ENCODE measurements around the gene MMP21. TPM values are rescaled to one million over a fixed set of nuclear protein-coding genes. Genes with fewer than 3 reads are reported as not detected.

Gene MMP21, protein sequence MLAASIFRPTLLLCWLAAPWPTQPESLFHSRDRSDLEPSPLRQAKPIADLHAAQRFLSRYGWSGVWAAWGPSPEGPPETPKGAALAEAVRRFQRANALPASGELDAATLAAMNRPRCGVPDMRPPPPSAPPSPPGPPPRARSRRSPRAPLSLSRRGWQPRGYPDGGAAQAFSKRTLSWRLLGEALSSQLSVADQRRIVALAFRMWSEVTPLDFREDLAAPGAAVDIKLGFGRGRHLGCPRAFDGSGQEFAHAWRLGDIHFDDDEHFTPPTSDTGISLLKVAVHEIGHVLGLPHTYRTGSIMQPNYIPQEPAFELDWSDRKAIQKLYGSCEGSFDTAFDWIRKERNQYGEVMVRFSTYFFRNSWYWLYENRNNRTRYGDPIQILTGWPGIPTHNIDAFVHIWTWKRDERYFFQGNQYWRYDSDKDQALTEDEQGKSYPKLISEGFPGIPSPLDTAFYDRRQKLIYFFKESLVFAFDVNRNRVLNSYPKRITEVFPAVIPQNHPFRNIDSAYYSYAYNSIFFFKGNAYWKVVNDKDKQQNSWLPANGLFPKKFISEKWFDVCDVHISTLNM
- total RNA-seq, result 0.28 TPM in 1 of 2 replicates, not detected in the other

DNA sequence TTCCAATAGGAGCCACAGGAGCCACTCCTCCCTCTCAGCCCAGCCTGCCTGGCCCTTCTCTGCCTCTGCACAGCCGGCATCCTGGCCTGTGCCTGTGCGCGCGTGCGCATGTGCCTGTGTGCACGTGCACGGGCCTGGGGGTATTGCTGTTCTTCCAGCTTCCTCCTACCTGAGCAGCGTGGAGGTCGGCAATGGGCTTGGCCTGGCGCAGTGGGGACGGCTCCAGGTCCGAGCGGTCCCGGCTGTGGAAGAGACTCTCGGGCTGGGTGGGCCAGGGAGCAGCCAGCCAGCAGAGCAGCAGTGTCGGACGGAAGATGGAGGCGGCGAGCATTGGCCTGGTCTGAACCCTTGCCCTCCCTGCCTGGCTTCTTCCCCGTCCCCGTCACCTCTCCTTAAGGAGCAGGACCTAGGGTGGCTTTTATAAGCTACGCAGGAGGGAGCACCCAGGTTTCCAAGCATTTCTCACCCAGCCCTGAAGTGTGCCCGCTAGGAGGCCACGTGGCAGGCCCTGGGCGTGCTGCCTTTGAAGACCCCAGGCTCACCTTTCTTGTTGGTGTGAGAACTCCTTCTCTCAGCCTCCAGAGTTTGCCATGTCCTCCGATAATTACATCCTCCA lies at the start of gene MMP21:
Gene MMP21 (minus strand): TSS at position 331 of the 616 bp plus-strand sequence. CDS start 0 bp downstream, at position 331.

DNA sequence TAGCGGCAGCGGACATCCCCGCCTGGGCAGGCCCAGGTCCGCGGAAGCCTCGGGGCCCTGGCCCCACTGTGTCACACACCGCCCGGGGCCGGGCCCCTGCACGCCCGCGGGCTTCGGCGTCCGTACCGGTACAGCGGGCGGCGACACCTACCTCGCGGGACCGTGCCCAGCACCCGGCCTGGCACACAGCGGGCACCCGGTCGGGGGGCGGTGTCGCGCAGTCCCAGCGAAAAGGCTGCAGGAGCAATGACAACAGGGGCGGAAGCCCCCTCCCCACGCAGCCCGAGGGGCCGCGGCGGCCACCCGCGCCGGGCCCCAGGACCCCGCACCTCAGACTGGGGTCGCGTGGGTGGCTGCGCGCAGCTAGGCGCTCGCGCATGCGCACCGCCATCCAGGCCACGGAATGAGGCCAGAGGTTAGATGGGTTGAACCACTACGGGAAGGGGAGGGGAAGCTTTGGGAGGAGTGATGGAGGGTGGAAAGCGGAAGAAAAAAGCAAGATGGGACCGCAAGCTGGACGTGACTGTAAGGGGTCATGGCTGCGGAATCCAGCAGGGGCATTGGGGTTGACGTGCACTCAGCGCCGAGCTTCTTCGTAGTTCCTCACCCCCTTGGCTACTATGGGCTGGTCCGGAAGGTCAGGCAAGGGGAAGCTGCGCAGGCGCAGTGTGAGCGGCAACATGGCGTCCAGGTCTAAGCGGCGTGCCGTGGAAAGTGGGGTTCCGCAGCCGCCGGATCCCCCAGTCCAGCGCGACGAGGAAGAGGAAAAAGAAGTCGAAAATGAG lies 47.4 kb upstream of the MMP21 start, which contains the start of the genes BCCIP and UROS:
Gene BCCIP (plus strand): TSS at position 669 of the 785 bp plus-strand sequence. CDS start 12 bp downstream, at position 681.
Gene UROS (minus strand): TSS at position 381 of the 785 bp plus-strand sequence. CDS start 6,759 bp downstream, outside the sequence.

DNA sequence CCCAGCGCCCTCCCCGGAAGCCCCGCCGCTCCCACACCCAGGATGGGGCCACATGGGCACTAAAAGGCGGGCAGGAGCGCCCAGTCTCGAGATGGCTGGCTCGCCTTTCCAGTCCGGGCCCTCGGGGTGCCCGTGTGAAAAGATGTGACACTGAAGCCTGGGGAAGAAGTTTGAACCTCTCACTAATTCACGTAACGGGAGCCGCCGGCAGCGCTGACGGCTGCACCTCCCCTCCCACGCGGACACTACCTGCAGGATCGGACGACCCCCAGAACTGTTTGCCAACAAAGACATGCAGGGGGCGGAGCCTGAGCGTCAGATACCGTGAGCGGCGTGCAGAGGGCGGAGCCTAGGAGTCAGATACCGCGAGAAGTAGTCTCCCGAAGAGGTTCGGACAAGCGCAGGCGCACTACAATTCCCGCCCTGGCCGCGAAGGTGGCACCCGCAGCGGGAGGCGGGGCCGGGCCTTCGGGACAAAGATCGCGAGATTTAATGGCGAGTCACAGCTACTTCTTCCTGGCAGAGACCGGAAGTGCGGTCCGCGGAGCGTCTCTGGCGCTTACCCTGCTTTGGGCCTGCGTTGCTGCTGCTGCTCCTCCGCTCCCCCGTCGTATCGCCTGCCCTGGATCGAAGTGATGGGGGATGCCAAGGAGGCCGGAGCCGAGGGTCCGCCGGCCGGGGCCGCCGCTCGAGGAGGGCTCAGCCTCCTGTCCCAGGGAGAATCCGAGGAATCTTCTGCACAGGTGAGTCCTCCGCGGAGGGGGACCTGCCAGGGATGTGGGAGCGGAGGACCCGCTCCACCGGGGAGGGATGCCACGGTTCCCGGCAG lies 56.2 kb downstream of the MMP21 start, which contains the start of gene EDRF1:
Gene EDRF1 (plus strand): TSS at position 537 of the 829 bp plus-strand sequence. CDS start 99 bp downstream, at position 636.

Other genes starting within 250 kb of the MMP21 start
- gene TEX36, start 92.7 kb downstream of the MMP21 start, total RNA-seq, result not detected in 2 replicates
- 20.9 and 25.9 TPM in 2 replicates for gene EDRF1, start 56.1 kb downstream of the MMP21 start, total RNA-seq
- gene UROS, start 47.4 kb upstream of the MMP21 start, total RNA-seq, result 57.8 and 71.7 TPM in 2 replicates
- 38.3 and 106 TPM in 2 replicates for gene BCCIP, start 47.7 kb upstream of the MMP21 start, total RNA-seq
- 34.5 and 57.5 TPM in 2 replicates for gene DHX32, start 105.5 kb upstream of the MMP21 start, total RNA-seq
- 5.4 and 22.0 TPM in 2 replicates for gene FANK1, start 120.7 kb upstream of the MMP21 start, total RNA-seq